Ovary (tissue), 9 donors: Measurements from ENCODE around the gene MBP. TPM values are rescaled to one million over a fixed set of nuclear protein-coding genes. Genes with fewer than 3 reads are reported as not detected.

ENCODE experiments used
- DNase-seq, 5 donors: peaks; one replicate each; pipeline ENCODE4 v3.0.0-alpha.2; 2019 to 2020
- H3K27ac ChIP-seq, 2 donors: fragments of 200-600 bp; one replicate each; pipeline versions ENCODE4 v1.5.1 to v1.8.0; 2019 to 2022
- H3K27me3 ChIP-seq: fragments of 200-600 bp; one replicate; pipeline ENCODE4 v1.8.0; 2022
- H3K36me3 ChIP-seq: fragments of 200-600 bp; sonication (generic); one replicate; pipeline ENCODE4 v1.5.1; 2019
- H3K4me1 ChIP-seq: one replicate; pipeline ENCODE4 v1.8.1; 2013; ENCODE audit warnings: mild to moderate bottlenecking, moderate library complexity; ENCODE audit not compliant: insufficient read depth
- H3K4me3 ChIP-seq: fragments of 200-600 bp; sonication (generic); one replicate; pipeline ENCODE4 v1.5.1; 2017
- H3K9me3 ChIP-seq, 2 donors: fragments of 200-600 bp in 1 of 2; sonication (generic) in 1 of 2; one replicate each; pipeline versions ENCODE4 v1.5.1 to v1.8.1; 2013 to 2019; ENCODE audit warnings: mild to moderate bottlenecking in 1 of 2, moderate library complexity in 1 of 2
- CTCF ChIP-seq, 3 donors: fragments of 450-650 bp in 2 of 3; fragments of 200-600 bp in 1 of 3; IDR thresholded peaks; one replicate each; pipeline versions ENCODE4 v1.5.1 to v1.8.0; 2016 to 2022; ENCODE audit warnings: antibody characterized with exemption in 3 of 3, mild to moderate bottlenecking in 1 of 3
- EP300 ChIP-seq: sonication (generic); formaldehyde crosslinking; IDR thresholded peaks from one replicate; pipeline ENCODE4 v1.6.1; 2017; ENCODE audit warnings: antibody characterized with exemption
- POLR2A ChIP-seq: fragments of 450-650 bp; IDR thresholded peaks from one replicate; pipeline ENCODE4 v1.6.1; 2017; ENCODE audit warnings: antibody characterized with exemption, mild to moderate bottlenecking, moderate library complexity
- WGBS, 3 donors: extraction: QIAGEN DNeasy Blood & Tissue Kit in 1 of 3; methylation state at CpG; one replicate each; pipeline versions ENCODE4 v1.1.5 to v1.1.7; 2013 to 2017; 5-methylcytosine and 5-hydroxymethylcytosine counted together
- intact Hi-C, 4 donors: fragments of 100-400 bp; cut with DNase I; formaldehyde crosslinking; loops; one replicate each; pipeline versions ENCODE4 v1.11.0 to v1.15.1; 2022 to 2023
- polyA plus RNA-seq, 2 donors: library from polyadenylated mRNA; stranded (reverse); fragments of 200-250 nt in 1 of 2; fragments of 350-450 nt in 1 of 2; fragmentation: Illumina TruSeq in 1 of 2; extraction: RNeasy Lipid Tissue Mini Kit (QIAGEN cat#74804) in 1 of 2; gene quantifications; one replicate each; pipeline ENCODE4 v1.2.3, GENCODE V29; 2013 to 2014
- total RNA-seq, 7 donors: library from RNA; depleted of rRNA in 2 of 7; stranded (reverse); fragments of >200 nt in 2 of 7; fragmentation: NEBNext Ultra II Directional in 3 of 7; extraction: Animal tissue kit (Norgen Biotek cat#: 25700) in 3 of 7; gene quantifications; one replicate each; pipeline versions ENCODE4 v1.1.0 to v1.2.4, GENCODE V29; 2016 to 2023
- donor health status: DM: no; HTN: no; CAD: no; lungs with moderate emphysema.
- donor health status: DM: no; HTN: no; CAD: no.
- donor health status: Bipolar disorder and iron deficiency.
- donor health status: DM: yes; HTN: yes; CAD: no.
- donor health status: DM: no; HTN: no; CAD: no.
- donor health status: DM: yes; HTN: yes; CAD: no.

Gene MBP
- total and polyA plus RNA-seq, 9 donors: 7.1 to 38.2 (median 23.2) TPM

- H3K36me3 ChIP-seq: no peaks in the 10 kb centered on the region
- DNase-seq: no peak
- no peaks in the 10 kb centered on the region for H3K27me3 ChIP-seq
- whole genome bisulfite sequencing, 3 donors: 88 to 92% (median 89%) methylated on average over 3 of the region's 3 CpGs
- H3K9me3 ChIP-seq: no peaks in the 10 kb centered on the region
- H3K4me3 ChIP-seq: no peak overlapping the region
- intact Hi-C loops: no loop called here
- no peak for TF ChIP-seq EP300
- no peak for TF ChIP-seq CTCF (IDR thresholded peaks at IDR 0.05)
- TF ChIP-seq POLR2A: no peak
- H3K27ac ChIP-seq: no peak overlapping the region
- H3K4me1 ChIP-seq: peaks cover 4% of the 10 kb centered on the region
Measured at GRCh38 chr18:77038182-77038858, 94.3 kb downstream of the MBP start.

- Histone ChIP-seq H3K4me3 (no peak overlapping the region), H3K9me3 (no peaks in the 10 kb centered on the region), H3K4me1 (peaks cover 4% of the 10 kb centered on the region), H3K36me3 (no peaks in the 10 kb centered on the region), H3K27me3 (no peaks in the 10 kb centered on the region), H3K27ac (no peak overlapping the region)
- 87 to 90% (median 88%) methylated on average over 13 of the region's 13 CpGs for WGBS, 3 donors
- intact Hi-C loops: no loop called here
- TF ChIP-seq EP300 (no peak), CTCF (IDR thresholded peaks at IDR 0.05) (no peak), POLR2A (no peak)
- no peak for DNase-seq
Measured at GRCh38 chr18:77037567-77037966, 95.0 kb downstream of the MBP start.

- H3K36me3 ChIP-seq: no peaks in the 10 kb centered on the region
- no peak overlapping the region for H3K27ac ChIP-seq
- peaks cover 4% of the 10 kb centered on the region for H3K4me1 ChIP-seq
- no peaks in the 10 kb centered on the region for H3K27me3 ChIP-seq
- no peaks in the 10 kb centered on the region for H3K9me3 ChIP-seq
- H3K4me3 ChIP-seq: no peak overlapping the region
- WGBS, 3 donors: 11 to 20% (median 14%) methylated on average over 12 of the region's 12 CpGs
- intact Hi-C loops: no loop called here
- DNase-seq: no peak
- TF ChIP-seq EP300 (no peak), CTCF (IDR thresholded peaks at IDR 0.05) (no peak), POLR2A (no peak)
Measured at GRCh38 chr18:77035380-77036187, 97.0 kb downstream of the MBP start.

DNA sequence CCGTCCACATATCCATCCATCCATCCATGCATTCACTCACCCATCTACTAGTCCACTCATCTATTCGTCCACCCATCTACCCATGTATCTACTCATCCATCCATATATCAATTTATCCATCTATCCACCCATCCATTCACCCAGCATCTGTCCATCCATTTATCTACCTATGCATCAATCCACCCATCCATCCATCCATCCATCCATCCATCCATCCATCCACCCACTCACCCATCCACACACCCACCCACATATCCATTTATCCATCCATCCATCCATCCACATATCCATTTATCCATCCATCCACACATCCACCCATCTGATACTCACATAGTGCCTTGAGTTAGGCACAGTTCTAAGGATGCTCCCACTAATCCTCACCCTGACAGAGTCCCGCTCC lies 99.0 kb downstream of the MBP start:
- Histone ChIP-seq H3K27me3 (no peaks in the 10 kb centered on the region), H3K4me1 (peaks cover 4% of the 10 kb centered on the region), H3K4me3 (no peak overlapping the region), H3K9me3 (no peaks in the 10 kb centered on the region), H3K36me3 (no peaks in the 10 kb centered on the region), H3K27ac (no peak overlapping the region)
- TF ChIP-seq EP300: no peak
- no peak for TF ChIP-seq CTCF (IDR thresholded peaks at IDR 0.05)
- no peak for TF ChIP-seq POLR2A
- 95 to 97% (median 96%) methylated on average over 3 of the region's 3 CpGs for WGBS, 3 donors
- no peak for DNase-seq
- intact Hi-C loops: no loop called here
